ENCODE data around the gene FOXF1. TPM values are rescaled to one million over a fixed set of nuclear protein-coding genes. Genes with fewer than 3 reads are reported as not detected.

Gene FOXF1
- total and polyA plus RNA-seq, 2 of the 13 experiments (the other 11 are each of a cell fraction or from before 2014, with no cell fraction given): not detected

- TF ChIP-seq KDM2A (CRISPR knock-in tag; IDR thresholded peaks at IDR 0.05; ENCODE audit: borderline replicate concordance, low read depth) (peak; percentile 90; the same call in 1 of the 2 replicates), NFKB2 (CRISPR knock-in tag; IDR thresholded peaks at IDR 0.05; ENCODE audit: borderline replicate concordance) (peak; percentile 35; the same call in 1 of the 2 replicates), KIAA2018 (CRISPR knock-in tag; IDR thresholded peaks at IDR 0.05; ENCODE audit: borderline replicate concordance) (no peak), ZNF331 (CRISPR knock-in tag; IDR thresholded peaks at IDR 0.05) (peak; percentile 35; the same call in 1 of the 2 replicates)
Measured at GRCh38 chr16:86563469-86564345, 53.4 kb downstream of the FOXF1 start (continued).

Other genes with a start within 250 kb of the FOXF1 start
- gene MTHFSD, start 44.7 kb downstream of the FOXF1 start, total RNA-seq (2016; rRNA removed; fragmentation: Illumina TruSeq; extraction: Trizol): 8.9 and 16.3 TPM in 2 replicates
- 14.2 and 15.8 TPM in 2 replicates for gene MTHFSD, start 44.7 kb downstream of the FOXF1 start, polyA plus RNA-seq (2011; rRNA removed)
- gene FOXC2, start 56.3 kb downstream of the FOXF1 start, total RNA-seq (2016; rRNA removed; fragmentation: Illumina TruSeq; extraction: Trizol): not detected in 2 replicates
- 0.05 TPM in 1 of 2 replicates, not detected in the other for gene FOXC2, start 56.3 kb downstream of the FOXF1 start, polyA plus RNA-seq (2011; rRNA removed)
- gene FOXL1, start 68.0 kb downstream of the FOXF1 start, total RNA-seq (2016; rRNA removed; fragmentation: Illumina TruSeq; extraction: Trizol): not detected in 2 replicates
- gene FOXL1, start 68.0 kb downstream of the FOXF1 start, polyA plus RNA-seq (2011; rRNA removed): not detected in 2 replicates

Data from HepG2 (cell line).